Lower lobe of right lung (tissue), 2 donors: ENCODE data around the gene MTCL1. TPM values are rescaled to one million over a fixed set of nuclear protein-coding genes. Genes with fewer than 3 reads are reported as not detected.

ENCODE experiments used
- ATAC-seq, 2 donors: fragments of 200-7000 bp; cut with Tn5 transposase; one replicate each; pipeline ENCODE4 v1.9.1; 2020 to 2022; ENCODE audit warnings: mild to moderate bottlenecking in 2 of 2, moderate library complexity in 2 of 2
- DNase-seq: peaks from one replicate; pipeline ENCODE4 v3.0.0-alpha.2; 2020
- H3K27ac ChIP-seq: fragments of 200-600 bp; one replicate; pipeline ENCODE4 v1.8.0; 2022
- H3K27me3 ChIP-seq: fragments of 200-600 bp; one replicate; pipeline ENCODE4 v1.8.0; 2022; ENCODE audit warnings: low read depth
- H3K36me3 ChIP-seq: fragments of 200-600 bp; one replicate; pipeline ENCODE4 v1.8.0; 2022; ENCODE audit warnings: mild to moderate bottlenecking
- H3K4me1 ChIP-seq: fragments of 200-600 bp; one replicate; pipeline ENCODE4 v1.8.0; 2022
- H3K4me3 ChIP-seq: fragments of 200-600 bp; one replicate; pipeline ENCODE4 v1.8.0; 2022; ENCODE audit warnings: mild to moderate bottlenecking
- H3K9me3 ChIP-seq: fragments of 200-600 bp; one replicate; pipeline ENCODE4 v1.8.0; 2022
- intact Hi-C: fragments of 100-400 bp; cut with DNase I; formaldehyde crosslinking; loops from one replicate; pipeline ENCODE4 v1.11.0; 2022
- total RNA-seq: library from RNA; stranded (reverse); fragmentation: NEBNext Ultra II Directional; extraction: Animal tissue kit (Norgen Biotek cat#: 25700); gene quantifications from one replicate; pipeline ENCODE4 v1.2.1, GENCODE V29; 2021
- TF ChIP-seq, protein P1 (sequence below): fragments of 200-600 bp; IDR thresholded peaks from one replicate; pipeline ENCODE4 v1.8.0; 2022; ENCODE audit warnings: antibody characterized with exemption, mild to moderate bottlenecking
- donor health status: DM: no; HTN: yes; CAD: no; lungs with severe emphysema.

MTCL1 gene
- total RNA-seq, 1 donor from 2014 or later = 7.9 TPM

DNA sequence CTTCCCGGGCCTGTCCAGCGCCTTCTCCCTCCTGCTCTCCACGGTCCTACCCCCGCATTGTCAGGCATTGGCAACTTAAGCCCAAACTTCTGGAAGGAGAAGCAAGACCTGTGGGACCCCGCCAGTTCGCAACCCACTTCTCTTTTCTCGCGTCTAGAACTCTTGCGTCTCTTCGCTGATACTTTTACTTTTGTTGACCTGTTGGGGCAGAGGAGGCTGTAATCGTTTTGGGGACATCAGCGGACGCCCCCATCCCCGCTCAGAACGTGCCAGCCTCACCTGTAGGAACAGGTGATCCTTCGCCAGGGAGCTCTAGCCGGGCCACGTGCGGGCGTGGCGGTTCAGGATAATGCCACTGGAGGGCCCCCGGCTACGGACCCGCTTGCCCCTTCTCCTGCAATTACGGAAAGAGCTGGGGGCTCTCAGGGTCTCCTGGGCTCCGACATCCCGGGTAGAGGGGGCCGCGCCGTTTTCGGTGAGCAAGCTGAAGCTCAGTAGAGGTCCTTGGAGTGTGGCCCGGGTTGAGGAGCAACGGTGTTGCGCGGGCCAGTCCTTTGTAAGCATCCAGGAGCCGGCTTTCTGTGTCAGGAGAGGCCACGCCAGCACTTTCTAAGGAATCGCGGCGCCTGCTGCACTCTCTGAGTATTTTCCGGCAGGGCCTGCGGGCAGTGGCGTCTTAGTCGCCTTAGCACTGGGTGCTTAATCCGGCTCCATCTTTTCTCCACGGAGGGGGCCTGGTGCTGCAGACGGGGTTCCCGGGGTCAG, 1.6 kb downstream of the MTCL1 start:
- peak in 1 of 2 donors; percentile 22 for ATAC-seq
- Histone ChIP-seq H3K36me3 (no peaks in the 10 kb centered on the region), H3K27me3 (peaks cover 13% of the 10 kb centered on the region), H3K4me1 (peaks cover 14% of the 10 kb centered on the region), H3K9me3 (no peaks in the 10 kb centered on the region), H3K4me3 (peak overlapping the region; percentile 62), H3K27ac (no peak overlapping the region)
- intact Hi-C loops = no loop called here
- peak; percentile 58 for DNase-seq
- TF ChIP-seq, protein P1, sequence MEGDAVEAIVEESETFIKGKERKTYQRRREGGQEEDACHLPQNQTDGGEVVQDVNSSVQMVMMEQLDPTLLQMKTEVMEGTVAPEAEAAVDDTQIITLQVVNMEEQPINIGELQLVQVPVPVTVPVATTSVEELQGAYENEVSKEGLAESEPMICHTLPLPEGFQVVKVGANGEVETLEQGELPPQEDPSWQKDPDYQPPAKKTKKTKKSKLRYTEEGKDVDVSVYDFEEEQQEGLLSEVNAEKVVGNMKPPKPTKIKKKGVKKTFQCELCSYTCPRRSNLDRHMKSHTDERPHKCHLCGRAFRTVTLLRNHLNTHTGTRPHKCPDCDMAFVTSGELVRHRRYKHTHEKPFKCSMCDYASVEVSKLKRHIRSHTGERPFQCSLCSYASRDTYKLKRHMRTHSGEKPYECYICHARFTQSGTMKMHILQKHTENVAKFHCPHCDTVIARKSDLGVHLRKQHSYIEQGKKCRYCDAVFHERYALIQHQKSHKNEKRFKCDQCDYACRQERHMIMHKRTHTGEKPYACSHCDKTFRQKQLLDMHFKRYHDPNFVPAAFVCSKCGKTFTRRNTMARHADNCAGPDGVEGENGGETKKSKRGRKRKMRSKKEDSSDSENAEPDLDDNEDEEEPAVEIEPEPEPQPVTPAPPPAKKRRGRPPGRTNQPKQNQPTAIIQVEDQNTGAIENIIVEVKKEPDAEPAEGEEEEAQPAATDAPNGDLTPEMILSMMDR = peak; percentile 28

DNA sequence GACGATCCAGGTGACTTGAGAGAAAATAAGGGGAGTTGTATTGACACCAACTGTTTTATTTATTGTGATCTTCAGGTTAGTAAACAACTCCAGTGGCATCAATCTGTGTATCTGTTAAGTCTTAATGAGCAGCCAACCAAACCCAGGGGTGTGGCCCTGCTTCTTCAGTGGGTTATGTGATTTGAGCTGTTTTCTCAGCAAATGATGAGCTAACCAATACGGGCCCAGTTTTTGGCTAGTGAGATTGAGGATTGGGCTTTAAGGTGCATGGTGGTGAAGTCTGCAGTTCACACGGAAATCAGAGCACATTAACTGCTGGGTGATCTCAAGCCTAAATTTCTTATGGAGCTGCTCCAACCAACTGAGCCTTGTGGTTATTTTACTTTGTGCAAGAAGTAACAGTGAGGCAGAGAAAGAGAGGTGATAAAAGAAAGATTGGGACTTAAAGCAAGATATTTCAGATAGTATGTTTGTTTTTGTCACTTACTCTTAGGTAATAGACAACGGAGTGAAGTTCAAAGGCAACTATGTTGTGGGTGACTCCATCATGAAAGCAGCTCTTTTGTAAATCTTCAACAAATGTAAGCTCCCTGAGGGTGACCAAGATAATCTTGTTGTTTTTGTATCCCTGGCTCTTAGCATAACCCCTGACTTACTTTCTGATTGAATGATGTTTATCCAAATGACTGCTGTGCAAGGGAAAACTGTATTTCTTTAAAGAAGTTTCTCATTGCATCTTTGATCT, 2.4 kb downstream of the MTCL1 start:
- ATAC-seq = no peak
- TF ChIP-seq, protein P1 = no peak
- intact Hi-C loops = no loop called here
- Histone ChIP-seq H3K4me3 (peak overlapping the region; percentile 62), H3K36me3 (no peaks in the 10 kb centered on the region), H3K27me3 (peaks cover 13% of the 10 kb centered on the region), H3K27ac (no peak overlapping the region), H3K9me3 (no peaks in the 10 kb centered on the region), H3K4me1 (peaks cover 14% of the 10 kb centered on the region)
- DNase-seq = no peak

GRCh38 chr18:8708670-8709069, 3.3 kb downstream of the MTCL1 start:
- peaks cover 13% of the 10 kb centered on the region for H3K27me3 ChIP-seq
- no peak for DNase-seq
- H3K4me3 ChIP-seq = no peak overlapping the region
- intact Hi-C loops = no loop called here
- TF ChIP-seq, protein P1 = no peak
- H3K4me1 ChIP-seq = peaks cover 14% of the 10 kb centered on the region
- no peaks in the 10 kb centered on the region for H3K9me3 ChIP-seq
- ATAC-seq = no peak
- no peak overlapping the region for H3K27ac ChIP-seq
- H3K36me3 ChIP-seq = no peaks in the 10 kb centered on the region

- no peak for ATAC-seq
- H3K27me3 ChIP-seq = peaks cover 13% of the 10 kb centered on the region
- TF ChIP-seq, protein P1 = no peak
- no peaks in the 10 kb centered on the region for H3K9me3 ChIP-seq
- no peak overlapping the region for H3K4me3 ChIP-seq
- H3K27ac ChIP-seq = no peak overlapping the region
- no peak for DNase-seq
- intact Hi-C loops = no loop called here
- peaks cover 11% of the 10 kb centered on the region for H3K4me1 ChIP-seq
- no peaks in the 10 kb centered on the region for H3K36me3 ChIP-seq
These were observed 4.1 kb downstream of the MTCL1 start for GRCh38 chr18:8709248-8710059.

DNA sequence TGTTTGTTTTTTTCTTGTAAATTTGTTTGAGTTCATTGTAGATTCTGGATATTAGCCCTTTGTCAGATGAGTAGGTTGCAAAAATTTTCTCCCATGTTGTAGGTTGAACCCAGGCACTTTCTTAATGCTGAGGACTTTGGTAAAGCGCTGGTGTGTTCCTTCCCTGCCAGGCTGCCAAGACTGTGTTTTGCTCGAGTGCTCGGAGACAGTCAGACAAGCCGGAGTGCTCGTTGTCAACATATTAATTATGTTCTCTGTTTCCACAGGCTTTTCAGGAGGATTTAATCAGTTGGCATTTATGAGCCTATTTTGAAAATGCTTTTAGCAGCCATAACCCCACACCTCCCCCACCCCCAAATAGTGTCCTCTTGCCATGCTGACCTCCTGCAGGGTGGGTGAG, 6.4 kb downstream of the MTCL1 start:
- DNase-seq (no peak), ATAC-seq (no peak)
- Histone ChIP-seq H3K4me1 (peaks cover 6% of the 10 kb centered on the region), H3K27me3 (peaks cover 7% of the 10 kb centered on the region), H3K36me3 (no peaks in the 10 kb centered on the region), H3K9me3 (no peaks in the 10 kb centered on the region), H3K4me3 (no peak overlapping the region), H3K27ac (no peak overlapping the region)
- intact Hi-C loops = no loop called here
- TF ChIP-seq, protein P1 = no peak
